GM19025 (cell line): ENCODE measurements around the gene GID8.
A peak's percentile ranks its signal among the peaks of the same experiment; 100 is the strongest.
"Not testable (repeated sequence)": the region's sequence is repeated elsewhere in the genome, so short reads cannot be mapped to it uniquely, and the experiment has no call there.

Experiments used
- ATAC-seq: cut with Tn5 transposase; IDR thresholded peaks from one replicate; pipeline ENCODE4 v1.9.1; 2021; ENCODE audit warnings: mild to moderate bottlenecking, low read depth, moderate library complexity; ENCODE audit not compliant: unreplicated experiment

The GID8 gene

GRCh38 chr20:62921119-62921687 lies 16.7 kb upstream of the GID8 start:
- no peak for ATAC-seq

- ATAC-seq = no peak
Measured at GRCh38 chr20:62922451-62922921, 15.5 kb upstream of the GID8 start.

- ATAC-seq = not testable (repeated sequence)
Measured at GRCh38 chr20:62923059-62923668, 14.8 kb upstream of the GID8 start.

- ATAC-seq = no peak
Measured at GRCh38 chr20:62923669-62924441, 14.1 kb upstream of the GID8 start.

- no peak for ATAC-seq
Measured at GRCh38 chr20:62924442-62925075, 13.4 kb upstream of the GID8 start.

- no peak for ATAC-seq
Measured at GRCh38 chr20:62925076-62925419, 12.9 kb upstream of the GID8 start.

- ATAC-seq = no peak
Measured at GRCh38 chr20:62925420-62926228, 12.3 kb upstream of the GID8 start.

GRCh38 chr20:62926229-62927127 lies 11.5 kb upstream of the GID8 start, which contains the start of gene DIDO1:
DIDO1 (minus strand) TSS chr20:62926505.
- peak; percentile 68 for ATAC-seq

- ATAC-seq = no peak
Measured at GRCh38 chr20:62927128-62927705, 10.7 kb upstream of the GID8 start.

- ATAC-seq = no peak
Measured at GRCh38 chr20:62928246-62928939, 9.6 kb upstream of the GID8 start.

- ATAC-seq = no peak
Measured at GRCh38 chr20:62929051-62929538, 8.9 kb upstream of the GID8 start.

GRCh38 chr20:62931464-62931863 lies 6.5 kb upstream of the GID8 start:
- no peak for ATAC-seq

GRCh38 chr20:62933966-62934365 lies 4.0 kb upstream of the GID8 start:
- no peak for ATAC-seq

- ATAC-seq = no peak
Measured at GRCh38 chr20:62935204-62935967, 2.6 kb upstream of the GID8 start.

- no peak for ATAC-seq
Measured at GRCh38 chr20:62935968-62936585, 1.9 kb upstream of the GID8 start.

GRCh38 chr20:62937268-62938104 lies 461 bp upstream of the GID8 start:
- ATAC-seq = peak; percentile 83
